CD4-positive, alpha-beta T cell treated with Interleukin-4 for 1 hour (primary cell): Measurements from ENCODE around the gene GPR152.
"Not testable (repeated sequence)": the region's sequence is repeated elsewhere in the genome, so short reads cannot be mapped to it uniquely, and the experiment has no call there.

Experiments used
- DNase-seq, 2 donors: peaks; one replicate each; pipeline ENCODE4 v3.0.0-alpha.2; 2020 to 2022

The GPR152 gene

DNA sequence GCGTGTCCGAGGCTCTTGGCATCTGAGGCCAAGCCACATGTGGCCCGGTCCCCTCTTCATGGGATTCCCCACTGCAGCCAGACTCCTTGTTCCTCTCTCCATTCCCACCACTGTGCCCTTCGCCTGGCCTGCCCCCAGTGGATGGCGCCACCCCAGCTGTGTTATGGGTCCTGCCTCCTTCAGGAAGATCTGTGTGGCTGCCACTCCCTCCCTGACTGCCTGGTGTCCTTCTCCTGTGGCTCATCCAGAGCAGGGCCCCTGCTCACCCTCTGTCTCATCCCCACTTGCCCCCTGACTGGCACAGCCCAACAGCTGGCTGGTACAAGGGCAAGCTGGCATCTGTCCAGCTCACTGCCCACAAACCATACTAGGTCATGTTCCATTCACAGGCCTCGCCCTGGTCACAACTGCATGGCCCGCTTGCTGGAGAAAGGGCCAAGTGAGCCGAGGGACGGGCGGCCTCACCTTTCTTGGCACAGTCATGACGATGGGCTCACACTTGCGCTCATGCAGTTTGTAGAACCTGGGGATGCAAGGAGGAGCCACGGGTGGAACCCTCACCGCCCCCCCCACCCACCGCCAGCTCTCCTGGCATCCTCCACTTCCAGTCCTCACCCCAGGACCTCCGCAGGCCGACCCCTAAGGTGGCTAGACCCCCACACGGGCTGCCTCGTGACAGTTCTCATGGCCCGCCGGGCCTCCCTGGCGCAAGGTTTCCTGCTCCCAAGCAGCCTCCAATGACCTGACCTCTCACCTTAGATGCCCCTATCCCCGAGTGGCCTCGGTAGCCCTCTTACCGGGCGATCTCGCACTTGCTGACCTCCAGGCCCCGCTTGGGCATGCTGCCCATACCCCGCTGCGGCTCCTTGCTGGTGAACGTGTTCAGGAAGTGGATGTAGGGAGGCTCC lies 13.0 kb downstream of the GPR152 start:
- DNase-seq, result no peak

DNA sequence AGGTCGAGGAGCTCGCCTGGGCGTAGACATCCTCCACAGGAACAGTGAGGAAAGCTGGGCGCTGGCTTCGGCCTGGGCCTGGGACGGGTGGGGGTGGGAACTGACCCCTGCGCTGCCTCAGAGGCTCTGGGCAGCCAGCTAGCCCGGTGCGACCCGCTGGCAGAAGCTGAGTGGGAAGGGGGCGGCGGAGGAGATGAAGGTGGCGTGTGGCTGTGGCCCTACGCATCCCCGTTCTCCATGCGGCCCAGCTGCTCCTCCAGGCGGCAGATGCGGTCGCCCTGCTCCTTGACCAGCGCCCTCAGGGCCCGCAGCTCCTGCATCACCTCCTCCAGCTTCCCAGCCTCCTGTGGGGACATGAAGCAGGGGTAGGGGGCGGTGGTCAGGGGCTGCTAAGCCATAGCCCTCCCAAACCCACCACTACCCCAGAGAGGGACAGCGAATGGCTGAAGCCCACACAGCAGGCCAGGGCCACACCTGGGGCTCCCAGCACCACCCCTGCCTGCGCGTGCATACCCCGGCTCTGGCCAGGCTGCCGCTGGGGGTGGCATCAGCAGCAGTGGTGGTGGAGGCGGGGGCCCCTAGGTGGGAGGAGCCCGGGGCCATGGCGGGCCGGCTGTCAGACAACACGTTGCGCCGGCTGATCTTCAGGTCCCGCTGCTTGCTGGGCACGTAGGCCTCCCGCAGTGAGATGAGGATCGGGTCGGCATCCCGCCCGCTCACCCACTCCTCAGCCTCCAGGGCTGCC lies 14.2 kb downstream of the GPR152 start:
- DNase-seq, result peak; percentile 66 to 76

DNA sequence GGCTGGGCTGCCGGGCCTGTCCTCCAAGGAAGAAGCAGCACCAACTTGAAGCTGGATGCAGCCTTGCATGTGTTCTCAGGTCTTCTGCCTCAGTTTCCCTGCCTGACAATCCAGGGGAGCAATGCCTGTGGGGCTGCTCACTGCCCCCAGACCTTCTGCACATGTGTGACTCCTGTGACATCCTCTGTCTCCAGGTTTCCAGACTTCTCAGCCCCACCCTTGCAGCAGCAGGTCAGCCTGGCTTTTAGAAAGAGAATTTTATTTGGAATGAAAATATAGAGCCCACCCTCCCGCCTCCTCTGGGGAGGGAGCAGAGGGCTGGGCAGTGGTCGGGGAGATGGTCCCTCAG lies 14.7 kb downstream of the GPR152 start:
- DNase-seq, result no peak

DNA sequence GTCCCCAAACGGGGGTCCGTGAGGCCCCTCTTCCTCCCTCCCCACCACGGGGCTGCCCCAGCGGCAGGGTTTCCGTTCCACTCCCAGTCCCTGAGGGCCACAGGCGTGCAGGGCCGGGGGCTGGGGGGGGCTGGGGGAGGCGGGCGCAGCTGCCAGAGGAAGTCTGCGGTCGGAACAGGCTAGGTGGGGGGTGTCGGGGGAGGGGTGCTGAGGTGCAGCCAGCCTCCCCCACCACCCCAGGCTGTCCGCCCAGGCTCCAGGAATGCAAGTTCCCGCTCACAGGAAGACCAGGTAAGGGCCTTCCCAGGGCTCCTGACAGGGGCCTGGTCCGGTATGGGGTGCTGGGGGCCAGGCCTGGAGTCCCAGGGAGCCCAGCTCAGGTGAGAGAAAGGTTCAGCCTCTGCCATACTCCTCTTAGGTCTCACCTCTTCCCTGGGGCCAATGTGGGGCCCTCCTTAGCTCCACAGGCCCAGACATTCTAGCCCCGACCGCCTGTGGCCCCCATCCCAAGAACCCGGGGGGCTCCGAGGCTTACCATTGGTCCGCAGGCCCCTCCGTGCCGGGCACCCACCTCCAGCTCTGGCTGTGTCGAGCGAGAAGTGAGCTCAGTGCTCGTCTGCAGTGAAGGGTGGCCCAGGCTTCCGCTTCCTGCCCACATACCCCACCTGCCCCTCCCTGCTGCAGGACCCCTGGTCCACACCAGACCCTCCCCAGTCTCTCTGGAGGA lies 15.3 kb downstream of the GPR152 start, which contains the start of gene PTPRCAP:
PTPRCAP (minus strand) TSS at position 601 of the 727 bp plus-strand sequence; CDS start at position 538, 63 bp downstream.
- peak; percentile 73 to 78 for DNase-seq

DNA sequence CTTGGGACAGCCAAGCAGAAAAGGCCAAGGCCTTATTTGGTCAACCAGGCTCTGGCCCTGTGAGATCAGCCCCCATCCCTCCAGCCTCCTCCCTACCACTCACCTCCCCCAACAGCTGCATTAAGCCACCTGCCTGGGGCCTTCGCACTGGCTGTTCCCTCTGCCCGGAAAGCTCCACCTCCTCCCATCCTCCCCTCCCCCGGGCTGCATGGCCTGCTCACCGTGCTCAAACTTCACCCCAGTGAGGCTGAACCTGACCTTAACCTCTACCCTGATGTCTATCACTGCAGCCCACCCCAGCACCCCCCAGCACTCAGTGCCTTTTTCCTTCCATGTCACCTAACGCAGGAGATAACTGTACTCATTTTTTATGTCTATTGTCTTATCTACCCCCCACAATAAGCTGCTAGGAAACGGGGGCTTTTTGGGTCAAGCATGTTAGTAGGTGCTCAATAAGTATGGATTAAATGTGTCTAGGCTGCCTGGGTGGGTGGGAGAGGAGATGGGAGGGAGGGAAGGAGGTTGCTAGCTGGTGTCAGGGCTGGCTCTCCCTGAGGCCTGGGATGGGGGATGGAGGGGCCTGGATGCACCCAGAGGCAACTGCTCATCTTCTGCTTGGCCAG lies 16.0 kb downstream of the GPR152 start:
- peak; percentile 58 to 65 for DNase-seq

DNA sequence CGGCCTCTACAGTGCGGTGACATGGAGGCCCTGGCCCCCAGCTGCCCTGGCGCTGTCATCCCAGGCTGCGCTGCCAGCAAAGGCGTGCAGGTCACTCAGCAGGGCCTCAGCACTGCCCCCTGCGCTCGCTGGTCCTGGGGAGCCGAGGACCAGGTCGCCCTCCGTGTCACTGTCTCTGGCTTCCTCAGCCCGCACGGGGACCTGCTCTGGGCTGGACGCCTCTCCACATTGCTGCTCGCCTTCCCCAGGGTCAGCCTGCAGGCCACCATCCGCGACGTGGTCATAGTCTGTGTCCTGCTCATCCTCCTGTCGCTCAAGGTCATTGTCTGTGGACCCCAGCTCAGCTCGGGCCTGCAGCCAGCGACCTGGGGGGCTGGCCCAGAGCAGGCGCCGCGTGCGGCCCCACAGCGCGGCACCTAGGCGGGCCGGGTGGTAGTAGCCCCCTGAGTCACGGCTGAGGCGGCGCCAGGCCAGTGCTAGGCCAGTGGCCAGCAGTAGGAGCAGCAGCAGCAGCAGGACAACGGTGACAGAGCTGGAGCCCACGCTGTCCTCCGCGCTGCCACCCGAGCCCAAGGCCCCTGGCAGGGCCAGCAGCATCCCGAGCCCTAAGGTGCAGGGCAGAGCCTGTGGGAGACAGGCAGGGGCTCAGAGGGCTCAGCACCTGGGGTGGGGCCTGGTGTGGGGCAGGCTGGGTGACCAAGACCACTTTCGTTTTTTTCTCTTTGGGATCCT lies 16.6 kb downstream of the GPR152 start:
- DNase-seq, result no peak

DNA sequence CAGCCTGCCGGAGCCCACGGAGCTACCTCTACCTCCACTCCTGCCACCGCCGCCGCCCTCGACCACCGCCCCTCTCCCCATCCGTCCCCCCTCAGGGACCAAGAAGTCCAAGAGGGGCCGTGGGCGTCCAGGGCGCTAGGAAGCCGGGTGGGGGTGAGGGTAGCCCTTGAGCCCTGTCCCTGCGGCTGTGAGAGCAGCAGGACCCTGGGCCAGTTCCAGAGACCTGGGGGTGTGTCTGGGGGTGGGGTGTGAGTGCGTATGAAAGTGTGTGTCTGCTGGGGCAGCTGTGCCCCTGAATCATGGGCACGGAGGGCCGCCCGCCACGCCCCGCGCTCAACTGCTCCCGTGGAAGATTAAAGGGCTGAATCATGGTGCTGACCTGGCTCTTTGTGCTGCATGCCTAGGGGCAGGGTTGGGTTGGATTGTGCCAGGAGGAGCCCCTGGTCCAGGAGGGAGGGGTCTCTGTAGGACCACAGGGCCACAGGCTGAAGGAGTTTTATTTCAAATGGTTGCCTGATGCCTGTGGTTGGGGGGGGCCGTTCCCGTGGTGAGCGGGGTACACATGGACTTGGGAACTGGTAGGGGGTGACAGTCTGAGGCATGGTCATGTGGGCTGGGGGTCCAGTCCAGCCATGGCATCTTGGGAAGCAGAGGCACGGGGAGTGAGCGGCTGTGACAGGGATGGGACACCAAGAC lies 17.4 kb downstream of the GPR152 start:
- DNase-seq, result no peak

DNA sequence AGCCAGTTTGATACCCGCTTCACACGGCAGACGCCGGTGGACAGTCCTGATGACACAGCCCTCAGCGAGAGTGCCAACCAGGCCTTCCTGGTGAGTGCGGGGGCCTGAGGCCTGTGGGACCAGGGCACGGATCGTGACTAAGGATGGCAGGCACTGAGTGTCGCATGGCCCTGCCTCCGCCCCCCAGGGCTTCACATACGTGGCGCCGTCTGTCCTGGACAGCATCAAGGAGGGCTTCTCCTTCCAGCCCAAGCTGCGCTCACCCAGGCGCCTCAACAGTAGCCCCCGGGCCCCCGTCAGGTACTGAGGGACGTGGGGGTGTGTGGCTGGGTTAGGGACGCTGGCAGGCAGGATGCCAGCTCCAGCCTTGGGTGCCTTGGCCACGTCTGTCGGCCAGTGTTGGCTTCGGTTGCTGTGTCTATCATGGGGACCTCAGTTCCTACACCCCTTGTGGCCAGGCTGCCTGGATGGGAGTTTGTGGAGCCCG lies 18.1 kb downstream of the GPR152 start:
- no peak for DNase-seq

DNA sequence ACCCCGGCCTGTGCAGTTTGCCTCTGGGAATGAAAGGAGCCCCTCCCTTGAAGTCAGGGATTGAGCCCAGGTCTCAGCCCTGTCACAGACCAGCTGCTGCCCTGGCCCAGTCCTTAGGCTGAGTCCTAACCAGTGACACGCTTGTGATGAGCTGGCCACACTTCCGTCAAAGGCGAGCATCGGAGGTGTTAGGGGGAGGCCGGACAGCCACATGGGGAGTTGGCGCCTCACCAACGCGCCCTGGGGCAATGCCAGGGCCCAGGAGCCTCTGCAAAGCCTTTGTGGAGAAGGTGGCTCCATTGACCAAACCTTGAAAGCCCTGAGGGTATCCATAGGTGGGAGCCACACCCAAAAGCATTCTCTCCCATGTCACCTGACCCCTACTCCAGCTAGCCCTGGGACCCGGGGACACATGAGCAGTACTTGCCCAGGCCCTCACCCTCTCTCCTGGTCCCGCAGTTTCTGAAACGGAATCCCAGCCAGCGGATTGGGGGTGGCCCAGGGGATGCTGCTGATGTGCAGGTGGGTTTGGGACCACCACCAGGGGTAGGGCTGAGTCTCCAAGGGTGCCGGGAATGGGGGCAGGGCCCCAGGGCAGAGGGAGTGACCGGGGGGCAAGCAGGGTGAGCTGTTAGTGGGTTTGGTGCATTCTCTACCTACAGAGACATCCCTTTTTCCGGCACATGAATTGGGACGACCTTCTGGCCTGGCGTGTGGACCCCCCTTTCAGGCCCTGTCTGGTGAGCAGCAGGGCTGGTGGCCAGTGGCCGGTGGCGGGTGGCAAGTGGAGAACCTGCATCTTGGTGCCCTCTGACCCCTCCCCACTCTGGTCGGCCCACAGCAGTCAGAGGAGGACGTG lies 18.8 kb downstream of the GPR152 start:
- no peak for DNase-seq

DNA sequence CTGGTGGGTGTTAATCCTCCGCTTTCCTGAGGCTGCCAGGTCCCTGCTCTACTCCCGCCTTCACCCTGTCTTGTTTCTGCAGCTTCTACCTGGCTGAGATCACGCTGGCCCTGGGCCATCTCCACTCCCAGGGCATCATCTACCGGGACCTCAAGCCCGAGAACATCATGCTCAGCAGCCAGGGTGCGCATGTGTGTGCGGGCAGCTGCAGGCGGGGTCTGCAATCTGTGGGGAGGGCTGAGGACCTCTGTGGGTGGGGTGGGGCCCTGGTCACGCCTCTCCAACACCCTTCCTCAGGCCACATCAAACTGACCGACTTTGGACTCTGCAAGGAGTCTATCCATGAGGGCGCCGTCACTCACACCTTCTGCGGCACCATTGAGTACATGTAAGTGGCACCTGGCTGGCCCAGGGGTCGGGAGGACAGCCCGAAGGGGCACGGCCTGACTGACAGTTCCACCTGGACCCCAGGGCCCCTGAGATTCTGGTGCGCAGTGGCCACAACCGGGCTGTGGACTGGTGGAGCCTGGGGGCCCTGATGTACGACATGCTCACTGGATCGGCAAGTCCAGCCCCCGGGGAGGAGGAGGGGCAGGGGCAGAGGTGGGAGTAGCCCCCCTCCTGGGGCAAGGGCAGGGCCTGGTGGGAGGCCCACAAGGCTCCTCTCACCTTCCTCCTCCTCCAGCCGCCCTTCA lies 19.7 kb downstream of the GPR152 start:
- no peak for DNase-seq

DNA sequence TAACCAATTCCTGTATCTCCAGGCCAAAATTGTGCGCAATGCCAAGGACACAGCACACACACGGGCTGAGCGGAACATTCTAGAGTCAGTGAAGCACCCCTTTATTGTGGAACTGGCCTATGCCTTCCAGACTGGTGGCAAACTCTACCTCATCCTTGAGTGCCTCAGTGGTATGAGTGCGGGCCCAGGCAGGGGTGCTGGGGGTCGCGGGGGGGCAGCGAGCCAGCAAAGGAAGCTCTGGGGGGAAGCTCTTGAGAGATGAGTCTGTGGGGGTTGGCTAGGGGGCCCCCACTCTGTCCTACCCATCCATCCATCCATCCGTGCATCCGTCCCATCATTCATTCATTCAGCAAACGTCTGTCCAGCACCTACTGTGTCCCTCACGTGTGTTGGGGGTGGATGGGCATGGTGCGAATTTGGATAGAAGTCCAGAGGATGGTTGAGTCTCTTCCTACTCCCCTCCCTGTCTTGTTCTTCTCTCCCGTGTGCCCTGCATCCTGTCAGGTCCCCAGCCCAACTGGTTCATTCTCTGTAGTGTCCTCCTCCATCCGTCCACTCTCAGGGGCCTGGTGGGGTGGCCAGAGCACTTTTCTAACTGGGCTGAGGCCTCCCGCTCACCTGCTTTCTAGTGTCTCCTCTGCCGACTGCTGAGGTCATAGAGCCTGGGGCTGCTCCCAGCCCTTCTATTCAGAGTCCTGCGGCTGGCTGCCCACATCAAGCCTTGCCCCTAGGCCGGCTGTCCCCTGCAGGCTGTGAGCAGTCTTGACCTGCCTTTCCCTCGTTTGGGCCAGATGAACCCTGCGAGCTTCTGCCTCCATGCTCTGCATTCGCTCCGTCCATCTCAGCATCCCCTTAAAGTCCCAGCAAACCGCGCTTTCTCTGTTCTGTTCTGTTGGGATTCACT lies 20.9 kb downstream of the GPR152 start:
- no peak for DNase-seq

DNA sequence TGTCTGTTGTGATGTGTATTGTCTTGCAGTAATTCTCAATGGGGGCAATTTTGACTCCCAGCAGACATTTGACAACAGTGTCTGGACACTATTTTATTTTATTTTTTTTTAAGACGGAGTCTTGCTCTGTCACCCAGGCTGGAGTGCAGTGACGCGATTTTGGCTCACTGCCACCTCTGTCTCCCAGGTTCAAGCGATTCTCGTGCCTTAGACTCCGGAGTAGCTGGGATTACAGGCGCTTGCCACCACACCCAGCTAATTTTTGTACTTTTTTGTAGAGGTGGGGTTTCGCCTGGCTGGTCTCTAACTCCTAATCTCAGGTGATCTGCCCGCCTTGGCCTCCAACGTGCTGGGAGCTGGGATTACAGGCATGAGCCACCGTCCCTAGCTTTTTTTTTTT lies 22.8 kb downstream of the GPR152 start:
- no peak for DNase-seq

DNA sequence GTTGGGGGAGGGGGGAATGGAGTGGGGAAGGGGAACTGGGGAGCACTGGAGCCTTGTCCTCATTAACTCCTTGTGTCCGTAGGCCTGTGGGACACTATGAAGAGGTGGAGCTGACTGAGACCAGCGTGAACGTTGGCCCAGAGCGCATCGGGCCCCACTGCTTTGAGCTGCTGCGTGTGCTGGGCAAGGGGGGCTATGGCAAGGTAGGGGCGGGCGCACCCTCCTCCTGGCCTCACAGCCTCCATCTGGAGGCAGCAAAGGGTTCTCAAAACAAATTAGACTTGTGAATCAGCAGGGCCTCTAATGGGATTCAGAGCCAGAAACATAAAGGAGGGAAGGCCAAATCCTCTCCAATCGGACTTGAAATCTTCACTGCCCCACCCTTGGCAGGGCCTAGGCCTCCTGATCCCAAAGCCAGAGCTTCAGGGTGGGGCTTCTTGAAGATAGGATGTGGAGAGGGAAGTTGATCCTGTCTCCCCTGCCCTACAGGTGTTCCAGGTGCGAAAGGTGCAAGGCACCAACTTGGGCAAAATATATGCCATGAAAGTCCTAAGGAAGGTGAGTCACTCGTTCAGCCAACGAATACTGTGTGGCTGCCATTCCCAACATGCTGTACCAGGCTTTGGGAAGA lies 23.4 kb downstream of the GPR152 start:
- DNase-seq, result no peak

DNA sequence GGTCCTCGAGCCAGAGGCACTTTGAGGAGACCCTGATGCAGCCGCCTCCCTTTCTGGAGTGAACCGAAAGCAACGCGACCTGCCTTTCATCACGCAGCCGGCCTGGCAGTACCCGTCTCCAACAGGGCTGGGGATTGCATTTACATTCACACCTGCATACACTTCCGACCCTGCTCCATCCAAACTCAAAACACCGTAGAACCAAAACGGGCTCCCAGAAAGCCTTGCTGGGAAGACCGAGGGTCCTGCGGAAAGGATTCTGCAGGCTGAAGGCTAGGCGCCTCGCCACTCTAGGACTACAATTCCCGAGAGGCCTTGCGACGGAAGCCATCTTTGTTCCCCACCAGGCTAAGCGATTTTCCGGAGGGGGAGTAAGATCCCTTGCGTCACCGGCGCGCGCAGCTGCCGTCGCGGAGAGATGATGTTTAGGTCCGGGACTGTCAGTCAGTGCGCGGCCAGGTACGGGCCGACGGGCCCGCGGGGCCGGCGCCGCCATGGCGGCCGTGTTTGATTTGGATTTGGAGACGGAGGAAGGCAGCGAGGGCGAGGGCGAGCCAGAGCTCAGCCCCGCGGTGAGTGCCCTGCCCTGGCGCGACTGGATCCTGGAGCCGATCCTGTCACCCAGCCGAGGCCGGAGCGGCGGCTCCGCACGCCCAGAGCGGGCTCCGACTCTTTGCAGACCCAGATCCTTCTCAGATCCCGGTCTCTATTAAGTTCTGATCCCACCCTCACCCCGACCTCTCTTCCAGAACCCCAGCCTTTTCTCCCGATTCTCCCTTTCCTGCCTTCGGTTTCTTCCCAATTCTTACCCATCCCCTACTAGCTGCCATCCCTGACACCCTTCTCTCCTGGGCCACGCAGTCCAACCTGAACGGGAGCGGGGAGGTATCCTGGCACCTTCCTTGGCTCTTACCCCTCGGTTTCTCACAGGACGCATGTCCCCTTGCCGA lies 24.2 kb downstream of the GPR152 start, which contains the start of gene RPS6KB2:
RPS6KB2 (plus strand) TSS at position 443 of the 950 bp plus-strand sequence; CDS start at position 495, 52 bp downstream.
- peak; percentile 98 for DNase-seq

DNA sequence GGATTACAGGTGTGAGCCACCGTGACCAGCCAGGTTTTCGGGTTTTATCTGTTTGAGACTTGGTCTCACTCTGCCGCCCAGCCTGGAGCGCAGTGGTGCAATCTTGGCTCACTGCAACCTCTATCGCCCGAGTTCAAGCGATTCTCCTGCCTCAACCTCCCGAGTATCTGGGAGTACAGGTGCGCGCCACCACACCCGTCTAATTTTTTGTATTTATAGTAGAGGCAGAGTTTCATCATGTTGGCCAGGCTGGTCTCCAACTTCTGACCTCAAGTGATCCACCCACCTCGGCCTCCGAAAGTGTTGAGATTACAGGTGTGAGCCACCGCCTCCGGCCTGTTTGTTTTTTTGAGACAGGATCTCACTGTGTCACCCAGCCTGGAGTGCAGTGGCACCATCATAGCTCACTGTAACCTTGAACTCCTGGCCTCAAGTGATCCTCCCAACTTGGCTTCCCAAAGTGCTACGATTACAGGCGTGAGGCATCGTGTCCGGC lies 25.1 kb downstream of the GPR152 start:
- not testable (repeated sequence) for DNase-seq

DNA sequence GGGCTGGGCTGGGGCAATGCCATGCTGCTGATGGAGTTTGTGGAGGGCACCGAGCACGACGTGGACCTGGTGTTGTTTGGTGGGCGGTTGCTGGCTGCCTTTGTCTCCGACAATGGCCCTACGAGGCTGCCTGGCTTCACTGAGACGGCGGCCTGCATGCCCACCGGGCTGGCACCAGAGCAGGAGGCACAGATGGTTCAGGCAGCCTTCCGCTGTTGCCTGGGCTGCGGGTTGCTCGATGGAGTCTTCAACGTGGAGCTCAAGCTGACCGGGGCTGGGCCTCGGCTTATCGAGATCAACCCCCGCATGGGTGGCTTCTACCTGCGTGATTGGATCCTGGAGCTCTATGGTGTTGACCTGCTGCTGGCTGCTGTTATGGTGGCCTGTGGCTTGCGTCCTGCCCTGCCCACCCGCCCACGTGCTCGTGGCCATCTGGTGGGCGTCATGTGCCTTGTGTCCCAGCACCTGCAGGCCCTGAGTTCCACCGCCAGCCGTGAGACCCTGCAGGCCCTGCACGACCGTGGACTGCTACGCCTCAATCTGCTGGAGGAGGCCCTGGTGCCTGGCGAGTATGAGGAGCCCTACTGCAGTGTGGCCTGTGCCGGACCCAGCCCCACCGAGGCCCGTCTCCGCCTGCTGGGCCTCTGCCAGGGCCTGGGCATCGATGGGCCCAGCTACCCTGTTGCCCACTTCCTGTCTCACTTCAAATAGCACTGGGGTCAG lies 28.5 kb downstream of the GPR152 start:
- no peak for DNase-seq
